Neural progenitor cell (in vitro differentiated cells): Measurements from ENCODE around the gene ATP8B4. TPM values are rescaled to one million over a fixed set of nuclear protein-coding genes. Genes with fewer than 3 reads are reported as not detected.

ENCODE experiments used
- DNase-seq: peaks from one replicate; pipeline ENCODE4 v3.0.0-alpha.2; 2016; ENCODE audit warnings: low spot score
- H2AFZ ChIP-seq: fragments of 200-600 bp; sonication (generic); replicated peaks from 2 replicates; pipeline ENCODE4 v1.6.1; 2016; ENCODE audit warnings: antibody characterized with exemption
- H3F3A ChIP-seq: fragments of 200-600 bp; sonication (generic); 2 replicates; pipeline ENCODE4 v1.6.1; 2016; ENCODE audit warnings: antibody characterized with exemption, low read depth
- H3K27ac ChIP-seq: fragments of 200-600 bp; sonication (generic); 2 replicates; pipeline ENCODE4 v1.5.1; 2016; ENCODE audit warnings: mild to moderate bottlenecking
- H3K27me3 ChIP-seq: fragments of 200-600 bp; sonication (generic); 2 replicates; pipeline ENCODE4 v1.6.1; 2016; ENCODE audit warnings: mild to moderate bottlenecking, moderate library complexity
- H3K36me3 ChIP-seq: fragments of 200-600 bp; sonication (generic); 2 replicates; pipeline ENCODE4 v1.5.1; 2016
- H3K4me1 ChIP-seq: fragments of 200-600 bp; sonication (generic); 2 replicates; pipeline ENCODE4 v1.6.1; 2016; ENCODE audit warnings: mixed run types
- H3K4me2 ChIP-seq: fragments of 200-600 bp; sonication (generic); 2 replicates; pipeline ENCODE4 v1.6.1; 2016
- H3K4me3 ChIP-seq: fragments of 200-600 bp; sonication (generic); 2 replicates; pipeline ENCODE4 v1.5.1; 2016
- H3K79me2 ChIP-seq: fragments of 200-600 bp; sonication (generic); 2 replicates; pipeline ENCODE4 v1.6.1; 2016; ENCODE audit warnings: low read depth
- H3K9ac ChIP-seq: fragments of 200-600 bp; sonication (generic); 2 replicates; pipeline ENCODE4 v1.6.1; 2016
- H3K9me3 ChIP-seq: fragments of 200-600 bp; sonication (generic); 2 replicates; pipeline ENCODE4 v1.5.1; 2016; ENCODE audit warnings: low read depth
- H4K20me1 ChIP-seq: fragments of 200-600 bp; sonication (generic); 2 replicates; pipeline ENCODE4 v1.6.1; 2016; ENCODE audit warnings: low read depth
- H3K27ac Mint-ChIP-seq: 3 replicates; pipeline ENCODE4 v1.8.0; 2021; ENCODE audit warnings: mixed read lengths
- H3K27me3 Mint-ChIP-seq: 2 replicates; pipeline ENCODE4 v1.8.0; 2022; ENCODE audit warnings: low read depth, mild to moderate bottlenecking, inconsistent platforms, moderate library complexity, mixed read lengths; ENCODE audit not compliant: insufficient read depth
- H3K36me3 Mint-ChIP-seq: 3 replicates; pipeline ENCODE4 v1.8.0; 2021; ENCODE audit warnings: mixed read lengths
- H3K4me1 Mint-ChIP-seq: 3 replicates; pipeline ENCODE4 v1.8.0; 2021; ENCODE audit warnings: mixed read lengths
- H3K4me3 Mint-ChIP-seq: 3 replicates; pipeline ENCODE4 v1.8.0; 2021; ENCODE audit warnings: mild to moderate bottlenecking, moderate library complexity, mixed read lengths
- H3K9me3 Mint-ChIP-seq: 3 replicates; pipeline ENCODE4 v1.8.0; 2020; ENCODE audit warnings: mixed read lengths
- CTCF ChIP-seq: fragments of 200-600 bp; sonication (generic); IDR thresholded peaks from 2 replicates; pipeline ENCODE4 v1.5.1; 2017; ENCODE audit warnings: antibody characterized with exemption, mild to moderate bottlenecking
- EZH2 ChIP-seq: fragments of 200-600 bp; sonication (generic); IDR thresholded peaks from 2 replicates; pipeline ENCODE4 v1.6.1; 2017; ENCODE audit warnings: antibody characterized with exemption, mild to moderate bottlenecking, moderate library complexity
- EZH2phosphoT487 ChIP-seq: fragments of 200-600 bp; sonication (generic); IDR thresholded peaks from 2 replicates; pipeline ENCODE4 v1.6.1; 2017; ENCODE audit warnings: antibody characterized with exemption
- total RNA-seq: library from RNA; depleted of rRNA; stranded (reverse); fragments of >200 nt; gene quantifications from 2 replicates; pipeline ENCODE4 v1.2.3, GENCODE V29; 2015; ENCODE audit warnings: low replicate concordance

Gene ATP8B4
- total RNA-seq, 1 donor from 2014 or later = 2.7 TPM

GRCh38 chr15:49987198-49987785 lies 131.7 kb downstream of the ATP8B4 start:
- Histone ChIP-seq H3K27me3 (no peaks in the 10 kb centered on the region), H3K27ac (no peak overlapping the region), H4K20me1 (no peaks in the 10 kb centered on the region), H3K79me2 (no peaks in the 10 kb centered on the region), H2AFZ (peak overlapping the region; percentile 45), H3K4me2 (no peak overlapping the region), H3K9me3 (no peaks in the 10 kb centered on the region), H3K4me1 (peaks cover 26% of the 10 kb centered on the region), H3K36me3 (no peaks in the 10 kb centered on the region), H3K4me3 (no peak overlapping the region), H3K9ac (no peak overlapping the region), H3F3A (no peaks in the 10 kb centered on the region)
- Mint-ChIP-seq H3K4me3 (no peak overlapping the region), H3K36me3 (no peaks in the 10 kb centered on the region), H3K4me1 (no peaks in the 10 kb centered on the region), H3K9me3 (no peaks in the 10 kb centered on the region), H3K27me3 (no peaks in the 10 kb centered on the region), H3K27ac (no peak overlapping the region)
- TF ChIP-seq EZH2phosphoT487 (no peak), CTCF (no peak), EZH2 (no peak)
- DNase-seq = no peak

GRCh38 chr15:49986326-49986725 lies 132.7 kb downstream of the ATP8B4 start:
- DNase-seq = no peak
- Histone ChIP-seq H3K9ac (no peak overlapping the region), H3K4me3 (no peak overlapping the region), H4K20me1 (no peaks in the 10 kb centered on the region), H3K36me3 (no peaks in the 10 kb centered on the region), H3K79me2 (no peaks in the 10 kb centered on the region), H2AFZ (no peak overlapping the region), H3K9me3 (no peaks in the 10 kb centered on the region), H3K27me3 (no peaks in the 10 kb centered on the region), H3K4me1 (peaks cover 26% of the 10 kb centered on the region), H3K4me2 (no peak overlapping the region), H3F3A (no peaks in the 10 kb centered on the region), H3K27ac (no peak overlapping the region)
- Mint-ChIP-seq H3K9me3 (no peaks in the 10 kb centered on the region), H3K27me3 (no peaks in the 10 kb centered on the region), H3K27ac (no peak overlapping the region), H3K4me1 (no peaks in the 10 kb centered on the region), H3K36me3 (no peaks in the 10 kb centered on the region), H3K4me3 (no peak overlapping the region)
- TF ChIP-seq CTCF (no peak), EZH2 (no peak), EZH2phosphoT487 (no peak)

- Mint-ChIP-seq H3K4me1 (no peaks in the 10 kb centered on the region), H3K9me3 (no peaks in the 10 kb centered on the region), H3K4me3 (no peak overlapping the region), H3K27me3 (no peaks in the 10 kb centered on the region), H3K36me3 (no peaks in the 10 kb centered on the region), H3K27ac (no peak overlapping the region)
- peaks cover 26% of the 10 kb centered on the region for H3K4me1 ChIP-seq
- H3K27ac ChIP-seq = no peak overlapping the region
- no peaks in the 10 kb centered on the region for H3K36me3 ChIP-seq
- TF ChIP-seq EZH2phosphoT487 (no peak), EZH2 (no peak), CTCF (no peak)
- DNase-seq = no peak
- no peak overlapping the region for H3K4me2 ChIP-seq
- H3K4me3 ChIP-seq = no peak overlapping the region
- H2AFZ ChIP-seq = no peak overlapping the region
- no peak overlapping the region for H3K9ac ChIP-seq
- H3K9me3 ChIP-seq = no peaks in the 10 kb centered on the region
- H3K27me3 ChIP-seq = no peaks in the 10 kb centered on the region
- H3K79me2 ChIP-seq = no peaks in the 10 kb centered on the region
- no peaks in the 10 kb centered on the region for H4K20me1 ChIP-seq
- H3F3A ChIP-seq = no peaks in the 10 kb centered on the region
Measured at GRCh38 chr15:49985463-49985862, 133.6 kb downstream of the ATP8B4 start.
